Measurements from ENCODE around the gene DIP2A. TPM values are rescaled to one million over a fixed set of nuclear protein-coding genes. Genes with fewer than 3 reads are reported as not detected.

DIP2A gene
- total RNA-seq, 2 experiments from 2014 or later = 61.2 to 66.1 TPM

GRCh38 chr21:46423546-46424038 is 35.1 kb upstream of the DIP2A start:
- peak overlapping the region; percentile 51 to 62 for H3K27ac ChIP-seq (ENCODE audit: low read depth in 1 of 2, low read length in 2 of 2)

DNA sequence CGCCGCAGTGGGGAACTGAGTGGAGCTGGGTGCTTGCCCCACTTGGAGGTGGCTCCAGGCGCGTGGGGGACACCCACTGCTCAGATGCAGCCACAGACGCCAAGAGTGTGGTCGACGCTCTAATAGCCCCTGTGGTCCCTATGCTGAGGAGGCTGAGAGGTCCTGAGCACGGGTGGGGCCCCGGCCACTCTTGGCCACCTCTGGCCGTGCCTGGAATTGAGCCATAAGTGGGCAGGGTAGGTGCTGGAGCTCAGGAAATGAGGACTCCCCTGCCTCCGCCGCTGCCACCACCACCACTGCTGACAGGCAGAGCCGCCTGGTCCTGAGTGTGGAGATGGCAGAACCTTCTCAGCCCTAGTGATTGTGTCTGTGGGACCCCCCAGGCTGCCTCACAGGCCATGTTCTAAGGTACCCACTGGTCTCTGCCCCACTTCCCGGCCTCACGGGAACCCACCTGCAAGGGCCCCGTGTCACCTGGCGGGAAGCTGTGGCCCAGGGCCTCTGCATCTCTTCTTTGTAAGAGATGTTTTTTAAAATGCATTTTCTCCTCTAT is 34.6 kb upstream of the DIP2A start:
- Histone ChIP-seq H3K27me3 (ENCODE audit: control insufficient read depth in 1 of 2, insufficient read depth in 2 of 2, low read length in 2 of 2) (no peaks in the 10 kb centered on the region), H3K9me3 (ENCODE audit: control insufficient read depth in 1 of 2, insufficient read depth in 1 of 2, low read length in 2 of 2) (no peaks in the 10 kb centered on the region), H3K36me3 (ENCODE audit: insufficient read depth, low read length) (peaks cover 43% of the 10 kb centered on the region), H3K4me3 (ENCODE audit: low read length) (peak overlapping the region; percentile 20), H3K4me1 (ENCODE audit: insufficient read depth, low read length) (peaks cover 43% of the 10 kb centered on the region), H3K27ac (ENCODE audit: low read depth in 1 of 2, low read length in 2 of 2) (peak overlapping the region; percentile 51 to 62)
- Mint-ChIP-seq H3K4me3 (peak overlapping the region; percentile 60), H3K27ac (peak overlapping the region; percentile 94), H3K27me3 (no peaks in the 10 kb centered on the region), H3K9me3 (no peaks in the 10 kb centered on the region), H3K4me1 (ENCODE audit: low read depth) (peaks cover 25% of the 10 kb centered on the region), H3K36me3 (ENCODE audit: low read depth) (peaks cover 24% of the 10 kb centered on the region)
- ATAC-seq (ENCODE audit: poor library complexity) = peak; percentile 32
- TF ChIP-seq, protein P1, sequence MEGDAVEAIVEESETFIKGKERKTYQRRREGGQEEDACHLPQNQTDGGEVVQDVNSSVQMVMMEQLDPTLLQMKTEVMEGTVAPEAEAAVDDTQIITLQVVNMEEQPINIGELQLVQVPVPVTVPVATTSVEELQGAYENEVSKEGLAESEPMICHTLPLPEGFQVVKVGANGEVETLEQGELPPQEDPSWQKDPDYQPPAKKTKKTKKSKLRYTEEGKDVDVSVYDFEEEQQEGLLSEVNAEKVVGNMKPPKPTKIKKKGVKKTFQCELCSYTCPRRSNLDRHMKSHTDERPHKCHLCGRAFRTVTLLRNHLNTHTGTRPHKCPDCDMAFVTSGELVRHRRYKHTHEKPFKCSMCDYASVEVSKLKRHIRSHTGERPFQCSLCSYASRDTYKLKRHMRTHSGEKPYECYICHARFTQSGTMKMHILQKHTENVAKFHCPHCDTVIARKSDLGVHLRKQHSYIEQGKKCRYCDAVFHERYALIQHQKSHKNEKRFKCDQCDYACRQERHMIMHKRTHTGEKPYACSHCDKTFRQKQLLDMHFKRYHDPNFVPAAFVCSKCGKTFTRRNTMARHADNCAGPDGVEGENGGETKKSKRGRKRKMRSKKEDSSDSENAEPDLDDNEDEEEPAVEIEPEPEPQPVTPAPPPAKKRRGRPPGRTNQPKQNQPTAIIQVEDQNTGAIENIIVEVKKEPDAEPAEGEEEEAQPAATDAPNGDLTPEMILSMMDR (IDR thresholded peaks at IDR 0.05) = no peak
- intact Hi-C loops (cut with DNase I, micrococcal nuclease) = no loop called here
- ChIA-PET CTCF (no interaction called here), POLR2A (interaction anchor here (1.2 to 1.4 kb wide), 4 partner anchors 33 to 212 kb away, joined by 3 to 4 read pairs (median 4); partner anchors contain the start of genes DIP2A and PRMT2)
- peak in 5 of 14 experiments; percentile 7 to 55 (median 51) for DNase-seq

More at GRCh38 chr21:46423546-46424038, 35.1 kb upstream of the DIP2A start:
- Mint-ChIP-seq H3K27ac (peak overlapping the region; percentile 94), H3K4me3 (peak overlapping the region; percentile 60), H3K4me1 (ENCODE audit: low read depth) (peaks cover 25% of the 10 kb centered on the region), H3K36me3 (ENCODE audit: low read depth) (peaks cover 30% of the 10 kb centered on the region), H3K27me3 (no peaks in the 10 kb centered on the region), H3K9me3 (no peaks in the 10 kb centered on the region)
- H3K4me1 ChIP-seq (ENCODE audit: insufficient read depth, low read length) = peaks cover 43% of the 10 kb centered on the region
- no peak overlapping the region for H3K4me3 ChIP-seq (ENCODE audit: low read length)
- no peaks in the 10 kb centered on the region for H3K27me3 ChIP-seq (ENCODE audit: control insufficient read depth in 1 of 2, insufficient read depth in 2 of 2, low read length in 2 of 2)
- TF ChIP-seq, protein P1 (IDR thresholded peaks at IDR 0.05) = no peak
- CTCF ChIA-PET = no interaction called here
- POLR2A ChIA-PET = interaction anchor here (1.2 to 1.4 kb wide), 4 partner anchors 34 to 212 kb away, joined by 3 to 4 read pairs (median 4); partner anchors contain the start of genes DIP2A and PRMT2
- peaks cover 40% of the 10 kb centered on the region for H3K36me3 ChIP-seq (ENCODE audit: insufficient read depth, low read length)
- no peak for ATAC-seq (ENCODE audit: poor library complexity)
- intact Hi-C loops (cut with DNase I, micrococcal nuclease) = no loop called here
- no peaks in the 10 kb centered on the region for H3K9me3 ChIP-seq (ENCODE audit: control insufficient read depth in 1 of 2, insufficient read depth in 1 of 2, low read length in 2 of 2)
- peak in 3 of 14 experiments; percentile 13 to 48 (median 44) for DNase-seq

DNA sequence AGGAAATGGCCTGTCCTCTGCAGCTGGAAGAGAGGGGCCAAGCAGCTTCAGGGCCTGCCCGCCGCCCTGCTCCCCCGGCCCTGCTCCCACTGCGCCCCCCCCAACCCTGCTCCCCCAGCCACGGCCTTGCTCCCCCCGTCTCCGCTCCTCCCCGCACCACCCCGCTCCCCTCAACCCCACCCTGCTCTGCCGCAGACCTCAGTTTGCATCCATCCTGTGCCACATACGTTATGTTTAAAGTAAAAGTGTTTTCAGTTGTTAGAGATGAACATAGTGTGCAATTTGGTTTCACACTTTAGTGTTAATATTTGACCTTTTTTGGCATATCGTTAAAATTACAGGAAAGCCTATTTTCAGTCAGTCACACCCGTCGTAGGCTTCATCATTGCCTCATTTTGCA is 34.1 kb upstream of the DIP2A start:
- Mint-ChIP-seq H3K27ac (peak overlapping the region; percentile 94), H3K36me3 (ENCODE audit: low read depth) (peaks cover 21% of the 10 kb centered on the region), H3K4me1 (ENCODE audit: low read depth) (peaks cover 25% of the 10 kb centered on the region), H3K27me3 (no peaks in the 10 kb centered on the region), H3K9me3 (no peaks in the 10 kb centered on the region), H3K4me3 (peak overlapping the region; percentile 58)
- H3K4me3 ChIP-seq (ENCODE audit: low read length) = no peak overlapping the region
- peaks cover 43% of the 10 kb centered on the region for H3K36me3 ChIP-seq (ENCODE audit: insufficient read depth, low read length)
- no peaks in the 10 kb centered on the region for H3K9me3 ChIP-seq (ENCODE audit: control insufficient read depth in 1 of 2, insufficient read depth in 1 of 2, low read length in 2 of 2)
- DNase-seq (peak in 8 of 14 experiments; percentile 9 to 82 (median 34)), ATAC-seq (ENCODE audit: poor library complexity) (peak; percentile 52)
- TF ChIP-seq, protein P1 (IDR thresholded peaks at IDR 0.05) = no peak
- peaks cover 43% of the 10 kb centered on the region for H3K4me1 ChIP-seq (ENCODE audit: insufficient read depth, low read length)
- ChIA-PET CTCF (no interaction called here), POLR2A (interaction anchor here (1.2 to 1.4 kb wide), 4 partner anchors 33 to 211 kb away, joined by 3 to 4 read pairs (median 4); partner anchors contain the start of genes DIP2A and PRMT2)
- intact Hi-C loops (cut with DNase I, micrococcal nuclease) = no loop called here
- H3K27me3 ChIP-seq (ENCODE audit: control insufficient read depth in 1 of 2, insufficient read depth in 2 of 2, low read length in 2 of 2) = no peaks in the 10 kb centered on the region
- peak overlapping the region; percentile 61 to 79 for H3K27ac ChIP-seq (ENCODE audit: low read depth in 1 of 2, low read length in 2 of 2)
